GM08714 (cell line): ENCODE results near the gene DNM1.
"Not testable (repeated sequence)": the region's sequence is repeated elsewhere in the genome, so short reads cannot be mapped to it uniquely, and the experiment has no call there.

Experiments
- H3K4me3 ChIP-seq: fragments of 200-500 bp; sonication (Bioruptor generic); 2 replicates; pipeline ENCODE4 v1.5.1; 2014; ENCODE audit warnings: mild to moderate bottlenecking, low read length, inconsistent platforms
- ZNF274 ChIP-seq: IDR thresholded peaks from 2 replicates; pipeline ENCODE4 v1.6.1; 2012; ENCODE audit warnings: mild to moderate bottlenecking, low read depth, low read length

The DNM1 gene

GRCh38 chr9:128216781-128217553, 13.8 kb downstream of the DNM1 start:
- H3K4me3 ChIP-seq: no peak overlapping the region
- TF ChIP-seq ZNF274: no peak

- peak overlapping the region; percentile 44; the same call in 1 of the 2 replicates for H3K4me3 ChIP-seq
- no peak for TF ChIP-seq ZNF274
These were observed 15.0 kb downstream of the DNM1 start for GRCh38 chr9:128218172-128218517.

GRCh38 chr9:128218518-128219389, 15.6 kb downstream of the DNM1 start:
- no peak for TF ChIP-seq ZNF274
- peak overlapping the region; percentile 44; the same call in 1 of the 2 replicates for H3K4me3 ChIP-seq

- no peak overlapping the region for H3K4me3 ChIP-seq
- no peak for TF ChIP-seq ZNF274
These were observed 16.7 kb downstream of the DNM1 start for GRCh38 chr9:128219831-128220230.

- no peak for TF ChIP-seq ZNF274
- H3K4me3 ChIP-seq: no peak overlapping the region
These were observed 18.8 kb downstream of the DNM1 start for GRCh38 chr9:128222026-128222425.

- no peak for TF ChIP-seq ZNF274
- H3K4me3 ChIP-seq: no peak overlapping the region
These were observed 19.9 kb downstream of the DNM1 start for GRCh38 chr9:128222880-128223670.

GRCh38 chr9:128224877-128225276, 21.7 kb downstream of the DNM1 start:
- H3K4me3 ChIP-seq: no peak overlapping the region
- no peak for TF ChIP-seq ZNF274

GRCh38 chr9:128225770-128226411, 22.7 kb downstream of the DNM1 start:
- no peak for TF ChIP-seq ZNF274
- no peak overlapping the region for H3K4me3 ChIP-seq

- no peak for TF ChIP-seq ZNF274
- no peak overlapping the region for H3K4me3 ChIP-seq
These were observed 23.2 kb downstream of the DNM1 start for GRCh38 chr9:128226412-128226801.

- not testable (repeated sequence) for H3K4me3 ChIP-seq
These were observed 27.7 kb downstream of the DNM1 start for GRCh38 chr9:128230897-128231296.

GRCh38 chr9:128231638-128232527, 28.7 kb downstream of the DNM1 start:
- TF ChIP-seq ZNF274: no peak
- H3K4me3 ChIP-seq: no peak overlapping the region

- no peak overlapping the region for H3K4me3 ChIP-seq
- TF ChIP-seq ZNF274: no peak
These were observed 29.6 kb downstream of the DNM1 start for GRCh38 chr9:128232528-128233428.
